GM20000 (cell line): ENCODE measurements around the gene SOAT2.
"Not testable (repeated sequence)": the region's sequence is repeated elsewhere in the genome, so short reads cannot be mapped to it uniquely, and the experiment has no call there.

ENCODE experiments used
- DNase-seq: peaks from one replicate; pipeline ENCODE4 v3.0.0; 2012; ENCODE audit warnings: low spot score
- TF ChIP-seq, protein P1 (sequence below): IDR thresholded peaks from 2 replicates; pipeline ENCODE4 v1.5.1; 2012; ENCODE audit warnings: mild to moderate bottlenecking, control low read depth; ENCODE audit errors: extremely low read depth, missing control alignments

The SOAT2 gene

GRCh38 chr12:53082637-53083175 is 20.6 kb upstream of the SOAT2 start:
- no peak for DNase-seq
- TF ChIP-seq, protein P1, sequence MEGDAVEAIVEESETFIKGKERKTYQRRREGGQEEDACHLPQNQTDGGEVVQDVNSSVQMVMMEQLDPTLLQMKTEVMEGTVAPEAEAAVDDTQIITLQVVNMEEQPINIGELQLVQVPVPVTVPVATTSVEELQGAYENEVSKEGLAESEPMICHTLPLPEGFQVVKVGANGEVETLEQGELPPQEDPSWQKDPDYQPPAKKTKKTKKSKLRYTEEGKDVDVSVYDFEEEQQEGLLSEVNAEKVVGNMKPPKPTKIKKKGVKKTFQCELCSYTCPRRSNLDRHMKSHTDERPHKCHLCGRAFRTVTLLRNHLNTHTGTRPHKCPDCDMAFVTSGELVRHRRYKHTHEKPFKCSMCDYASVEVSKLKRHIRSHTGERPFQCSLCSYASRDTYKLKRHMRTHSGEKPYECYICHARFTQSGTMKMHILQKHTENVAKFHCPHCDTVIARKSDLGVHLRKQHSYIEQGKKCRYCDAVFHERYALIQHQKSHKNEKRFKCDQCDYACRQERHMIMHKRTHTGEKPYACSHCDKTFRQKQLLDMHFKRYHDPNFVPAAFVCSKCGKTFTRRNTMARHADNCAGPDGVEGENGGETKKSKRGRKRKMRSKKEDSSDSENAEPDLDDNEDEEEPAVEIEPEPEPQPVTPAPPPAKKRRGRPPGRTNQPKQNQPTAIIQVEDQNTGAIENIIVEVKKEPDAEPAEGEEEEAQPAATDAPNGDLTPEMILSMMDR = no peak

GRCh38 chr12:53086361-53086760 is 16.9 kb upstream of the SOAT2 start:
- TF ChIP-seq, protein P1 = no peak
- no peak for DNase-seq

DNA sequence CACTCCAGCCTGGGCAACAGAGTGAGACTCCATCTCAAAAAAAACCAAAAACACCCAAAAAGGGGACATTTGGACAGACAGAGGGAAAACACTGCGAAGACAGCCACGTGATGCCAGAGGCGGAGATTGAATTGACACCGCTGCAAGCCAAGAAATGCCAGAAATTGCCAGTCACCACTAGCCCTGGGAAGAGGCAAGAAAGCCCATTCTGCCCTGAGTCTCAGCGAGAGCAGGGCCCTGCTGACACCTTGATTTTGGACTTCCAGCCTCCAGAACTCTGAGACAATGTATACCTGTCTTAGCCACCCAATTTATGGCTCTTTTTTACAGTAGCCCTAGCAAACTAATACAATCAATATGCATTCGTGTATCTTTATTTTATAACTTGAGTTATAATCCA is 13.2 kb upstream of the SOAT2 start:
- TF ChIP-seq, protein P1 = no peak
- DNase-seq = no peak

- DNase-seq = no peak
- TF ChIP-seq, protein P1 = no peak
Observed at GRCh38 chr12:53090554-53090953, 12.7 kb upstream of the SOAT2 start.

DNA sequence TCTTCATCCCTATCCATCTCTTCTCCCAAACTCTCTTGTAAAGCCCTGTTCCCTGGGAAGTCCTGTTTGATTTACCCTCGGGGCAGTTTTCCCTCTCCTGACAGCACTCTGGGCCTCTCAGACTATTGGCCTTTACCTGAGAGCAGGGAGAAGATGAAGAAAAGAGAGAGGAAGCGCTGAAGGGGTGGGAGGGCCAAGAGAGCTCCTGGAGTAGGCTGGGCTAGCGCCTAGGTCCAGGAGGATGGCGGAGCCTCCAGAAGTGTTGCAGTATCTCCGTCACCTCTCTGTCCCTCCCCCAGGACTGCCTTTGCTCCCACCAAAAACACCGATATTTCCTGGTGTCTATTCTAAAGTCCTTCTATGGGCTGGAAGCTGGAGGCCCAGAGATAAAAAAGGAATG is 11.5 kb upstream of the SOAT2 start:
- TF ChIP-seq, protein P1 = no peak

GRCh38 chr12:53093777-53094393 is 9.4 kb upstream of the SOAT2 start:
- DNase-seq = no peak
- TF ChIP-seq, protein P1 = no peak

More for the DNA sequence above, 11.5 kb upstream of the SOAT2 start:
- DNase-seq = no peak

DNA sequence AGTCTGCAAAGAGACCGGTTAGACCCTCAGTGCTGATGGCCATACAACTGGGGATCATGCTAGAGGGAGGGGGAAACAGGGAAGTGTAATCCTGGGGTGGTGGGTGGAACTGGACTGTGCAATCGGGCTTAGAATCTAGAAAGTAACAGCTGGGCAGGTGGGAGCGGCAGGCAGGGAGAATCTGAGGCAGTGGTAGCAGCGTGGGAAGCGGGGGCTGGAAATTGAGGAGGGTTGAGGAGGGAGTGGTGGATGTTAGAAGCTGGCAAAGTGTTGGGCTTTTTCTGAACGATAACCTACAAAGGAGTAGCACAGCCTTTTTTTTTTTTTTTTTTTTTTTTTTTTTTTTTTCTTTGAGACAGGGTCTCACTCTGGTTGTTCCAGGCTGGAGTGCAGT is 8.9 kb upstream of the SOAT2 start:
- TF ChIP-seq, protein P1 = no peak
- no peak for DNase-seq

- not testable (repeated sequence) for DNase-seq
Observed at GRCh38 chr12:53094796-53095595, 8.3 kb upstream of the SOAT2 start.

- not testable (repeated sequence) for DNase-seq
Observed at GRCh38 chr12:53095596-53095895, 7.7 kb upstream of the SOAT2 start.
